Esophagus muscularis mucosa (tissue), 3 donors: Measurements from ENCODE around the gene OLFM4.

Source experiments
- POLR2A ChIP-seq: fragments of 450-650 bp; IDR thresholded peaks from one replicate; pipeline ENCODE4 v1.6.1; 2017; ENCODE audit warnings: antibody characterized with exemption, moderate library complexity, mild to moderate bottlenecking, low read depth
- TF ChIP-seq, protein P1 (sequence below), 3 experiments: fragments of 200-600 bp in 2 of 3; fragments of 450-650 bp in 1 of 3; sonication (generic) in 2 of 3; IDR thresholded peaks; one replicate each; pipeline ENCODE4 v1.5.1; 2017 to 2019; ENCODE audit warnings: antibody characterized with exemption in 3 of 3, mild to moderate bottlenecking in 2 of 3, moderate library complexity in 1 of 3

DNA sequence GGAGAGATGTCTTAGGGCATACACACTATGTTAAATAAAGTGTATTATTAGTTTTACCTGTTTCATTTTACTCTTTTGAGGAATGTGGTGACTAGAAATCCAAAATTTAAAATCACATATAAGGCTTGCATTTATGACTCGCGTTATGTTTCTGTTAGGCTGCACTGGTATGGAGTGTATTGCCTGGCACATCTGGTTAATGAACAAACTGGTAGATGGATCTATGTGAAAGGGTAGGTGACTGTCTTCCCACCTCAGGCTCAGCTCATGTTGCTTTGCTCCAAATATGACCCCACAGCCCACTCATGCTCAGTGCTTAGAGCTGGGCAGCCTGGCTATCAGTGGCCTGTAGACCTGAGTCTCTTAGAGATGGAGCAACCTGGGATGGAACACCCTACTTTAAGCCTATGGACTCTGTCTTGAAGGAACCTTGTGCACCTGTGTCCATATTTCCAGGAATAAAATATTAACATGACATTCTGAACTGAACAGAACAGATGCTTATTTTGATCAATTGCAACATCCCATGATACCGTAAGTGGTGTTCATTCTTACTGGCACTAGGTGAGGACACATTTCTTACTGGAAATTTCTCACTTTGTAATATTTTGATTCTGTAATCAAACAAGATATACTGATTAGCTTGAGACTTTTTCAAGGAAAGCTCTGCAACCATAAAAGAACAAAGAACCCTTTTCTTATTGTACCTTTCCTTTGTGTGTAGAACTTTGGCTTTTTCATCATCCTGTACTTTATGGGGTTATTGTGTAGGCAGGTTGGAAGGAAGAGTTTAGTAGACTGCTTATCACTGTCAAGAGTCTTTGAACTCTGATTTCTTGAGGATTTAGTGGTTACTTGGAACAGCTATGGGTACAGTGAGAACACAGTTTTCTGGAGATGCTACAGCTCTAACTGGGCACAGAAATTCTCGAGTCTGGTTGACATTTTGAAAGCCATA, 9.6 kb upstream of the OLFM4 start:
- TF ChIP-seq POLR2A: no peak
- TF ChIP-seq, protein P1, sequence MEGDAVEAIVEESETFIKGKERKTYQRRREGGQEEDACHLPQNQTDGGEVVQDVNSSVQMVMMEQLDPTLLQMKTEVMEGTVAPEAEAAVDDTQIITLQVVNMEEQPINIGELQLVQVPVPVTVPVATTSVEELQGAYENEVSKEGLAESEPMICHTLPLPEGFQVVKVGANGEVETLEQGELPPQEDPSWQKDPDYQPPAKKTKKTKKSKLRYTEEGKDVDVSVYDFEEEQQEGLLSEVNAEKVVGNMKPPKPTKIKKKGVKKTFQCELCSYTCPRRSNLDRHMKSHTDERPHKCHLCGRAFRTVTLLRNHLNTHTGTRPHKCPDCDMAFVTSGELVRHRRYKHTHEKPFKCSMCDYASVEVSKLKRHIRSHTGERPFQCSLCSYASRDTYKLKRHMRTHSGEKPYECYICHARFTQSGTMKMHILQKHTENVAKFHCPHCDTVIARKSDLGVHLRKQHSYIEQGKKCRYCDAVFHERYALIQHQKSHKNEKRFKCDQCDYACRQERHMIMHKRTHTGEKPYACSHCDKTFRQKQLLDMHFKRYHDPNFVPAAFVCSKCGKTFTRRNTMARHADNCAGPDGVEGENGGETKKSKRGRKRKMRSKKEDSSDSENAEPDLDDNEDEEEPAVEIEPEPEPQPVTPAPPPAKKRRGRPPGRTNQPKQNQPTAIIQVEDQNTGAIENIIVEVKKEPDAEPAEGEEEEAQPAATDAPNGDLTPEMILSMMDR (IDR thresholded peaks at IDR 0.05): no peak
